Mammary epithelial cell (primary cell): ENCODE measurements around the gene STAT3.

Experiments used
- CTCF ChIP-seq, 2 donors: IDR thresholded peaks in 1 of 2; conservative IDR thresholded peaks in 1 of 2; 2 replicates each; pipeline ENCODE4 v1.5.1; 2011 to 2012; ENCODE audit warnings: inconsistent platforms in 2 of 2, low read length in 2 of 2, mild to moderate bottlenecking in 2 of 2, control low read depth in 1 of 2, low read depth in 1 of 2; ENCODE audit not compliant: insufficient read depth in 1 of 2; ENCODE audit errors: extremely low read depth in 1 of 2
- EZH2 ChIP-seq: IDR thresholded peaks from 2 replicates; pipeline ENCODE4 v1.6.1; 2012; ENCODE audit warnings: low read length, inconsistent platforms, borderline replicate concordance

- TF ChIP-seq CTCF (conservative IDR thresholded peaks at IDR 0.05 in 1 of 2, IDR thresholded peaks at IDR 0.05 in 1 of 2; ENCODE audit: extremely low read depth in 1 of 2, insufficient read depth in 1 of 2, low read depth in 1 of 2, low read length in 2 of 2) (no peak), EZH2 (no peak)
Observed at GRCh38 chr17:42408061-42408460, 19.8 kb upstream of the STAT3 start.
